PC-9 (cell line): Measurements from ENCODE around the gene WDR72.

Source experiments
- CTCF ChIP-seq: fragments of 200-600 bp; sonication (generic); conservative IDR thresholded peaks from 2 replicates; pipeline ENCODE4 v1.6.1; 2017; ENCODE audit warnings: mixed run types, antibody characterized with exemption, mild to moderate bottlenecking, moderate library complexity
- EZH2 ChIP-seq: fragments of 200-600 bp; sonication (generic); IDR thresholded peaks from 2 replicates; pipeline ENCODE4 v1.8.0; 2017; ENCODE audit warnings: antibody characterized with exemption, low read depth

DNA sequence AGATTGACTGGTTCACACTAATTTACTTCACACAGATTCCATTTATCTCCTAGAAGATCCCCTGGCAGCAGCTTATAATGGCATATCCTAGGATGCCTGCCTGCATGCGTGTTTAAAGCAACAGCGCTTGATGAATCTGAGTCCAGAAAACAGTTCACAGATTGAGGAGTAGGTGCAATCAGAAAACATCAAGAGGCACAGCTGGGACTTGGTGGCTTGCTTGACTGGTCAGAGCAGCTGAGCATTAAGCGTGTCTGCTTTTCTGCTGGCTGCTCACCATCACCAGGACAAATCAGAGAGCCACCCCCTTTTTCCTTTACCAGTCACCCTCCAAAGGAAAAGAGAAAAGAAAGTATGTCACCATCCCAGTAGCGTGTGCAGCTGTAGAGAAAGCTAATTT lies 223.6 kb downstream of the WDR72 start:
- TF ChIP-seq CTCF: no peak
- no peak for TF ChIP-seq EZH2
